ENCODE measurements around the gene PRSS2.
A peak's percentile ranks its signal among the peaks of the same experiment; 100 is the strongest.
"Not testable (repeated sequence)": the region's sequence is repeated elsewhere in the genome, so short reads cannot be mapped to it uniquely, and the experiment has no call there.

Gene PRSS2

GRCh38 chr7:142776206-142776844 lies 5.6 kb downstream of the PRSS2 start:
- DNase-seq (ENCODE audit: low read depth in 1 of 2, low spot score in 1 of 2) = no peak
- Histone ChIP-seq H3K4me3 (replicated peaks; ENCODE audit: insufficient read depth, low read length) (no peak overlapping the region), H3K27me3 (ENCODE audit: insufficient read depth, poor library complexity, severe bottlenecking) (no peaks in the 10 kb centered on the region), H3K27ac (replicated peaks) (no peak overlapping the region)
- no peak for TF ChIP-seq POLR2AphosphoS5 (IDR thresholded peaks at IDR 0.05; ENCODE audit: low read depth)
- no peak for TF ChIP-seq GABPA (IDR thresholded peaks at IDR 0.05; ENCODE audit: low read depth)
- no peak for TF ChIP-seq SPI1 (IDR thresholded peaks at IDR 0.05; ENCODE audit: borderline replicate concordance, low read depth)
- no peak for TF ChIP-seq REST (IDR thresholded peaks at IDR 0.05; ENCODE audit: insufficient replicate concordance, low read depth)
- no peak for TF ChIP-seq CTCF (IDR thresholded peaks at IDR 0.05; ENCODE audit: insufficient read depth, low read length)

GRCh38 chr7:142776845-142777225 lies 6.1 kb downstream of the PRSS2 start:
- not testable (repeated sequence) for H3K27ac ChIP-seq (replicated peaks); H3K27me3 ChIP-seq (ENCODE audit: insufficient read depth, poor library complexity, severe bottlenecking); H3K4me3 ChIP-seq (replicated peaks; ENCODE audit: insufficient read depth, low read length)

GRCh38 chr7:142777318-142777717 lies 6.5 kb downstream of the PRSS2 start:
- no peak overlapping the region for H3K4me3 ChIP-seq (replicated peaks; ENCODE audit: insufficient read depth, low read length)
- no peak overlapping the region for H3K27ac ChIP-seq (replicated peaks)
- no peak for DNase-seq (ENCODE audit: low read depth in 1 of 2, low spot score in 1 of 2)
- no peaks in the 10 kb centered on the region for H3K27me3 ChIP-seq (ENCODE audit: insufficient read depth, poor library complexity, severe bottlenecking)
- no peak for TF ChIP-seq GABPA (IDR thresholded peaks at IDR 0.05; ENCODE audit: low read depth)

More at GRCh38 chr7:142776845-142777225, 6.1 kb downstream of the PRSS2 start:
- DNase-seq (ENCODE audit: low read depth in 1 of 2, low spot score in 1 of 2) = not testable (repeated sequence)

- no peak overlapping the region for H3K27ac ChIP-seq (replicated peaks)
- no peak overlapping the region for H3K4me3 ChIP-seq (replicated peaks; ENCODE audit: insufficient read depth, low read length)
- DNase-seq (ENCODE audit: low read depth in 1 of 2, low spot score in 1 of 2) = peak; percentile 60 to 87
- no peaks in the 10 kb centered on the region for H3K27me3 ChIP-seq (ENCODE audit: insufficient read depth, poor library complexity, severe bottlenecking)
- TF ChIP-seq CTCF (IDR thresholded peaks at IDR 0.05; ENCODE audit: insufficient read depth, low read length) (peak; percentile 87), SPI1 (IDR thresholded peaks at IDR 0.05; ENCODE audit: borderline replicate concordance, low read depth) (no peak)
These were observed 12.4 kb downstream of the PRSS2 start for GRCh38 chr7:142782922-142783900.

GRCh38 chr7:142784096-142784495 lies 13.3 kb downstream of the PRSS2 start:
- H3K27me3 ChIP-seq (ENCODE audit: insufficient read depth, poor library complexity, severe bottlenecking) = no peaks in the 10 kb centered on the region
- no peak overlapping the region for H3K27ac ChIP-seq (replicated peaks)
- no peak overlapping the region for H3K4me3 ChIP-seq (replicated peaks; ENCODE audit: insufficient read depth, low read length)
- DNase-seq (ENCODE audit: low read depth in 1 of 2, low spot score in 1 of 2) = no peak
- TF ChIP-seq GABPA (IDR thresholded peaks at IDR 0.05; ENCODE audit: low read depth) (no peak), REST (IDR thresholded peaks at IDR 0.05; ENCODE audit: insufficient replicate concordance, low read depth) (no peak), CTCF (IDR thresholded peaks at IDR 0.05; ENCODE audit: insufficient read depth, low read length) (no peak), POLR2AphosphoS5 (IDR thresholded peaks at IDR 0.05; ENCODE audit: low read depth) (no peak), SPI1 (IDR thresholded peaks at IDR 0.05; ENCODE audit: borderline replicate concordance, low read depth) (no peak)
